HCT116 (cell line): ENCODE data around the gene PCCB.

Source experiments
- CBX3 ChIP-seq: IDR thresholded peaks from 2 replicates; pipeline ENCODE4 v1.6.1; 2012; ENCODE audit warnings: low read depth
- CEBPB ChIP-seq: IDR thresholded peaks from 2 replicates; pipeline ENCODE4 v1.6.1; 2012; ENCODE audit warnings: low read depth
- EZH2 ChIP-seq: fragments of 200-600 bp; sonication (generic); IDR thresholded peaks from 2 replicates; pipeline ENCODE4 v1.6.1; 2017; ENCODE audit warnings: antibody characterized with exemption, mixed run types
- EZH2phosphoT487 ChIP-seq: fragments of 200-600 bp; IDR thresholded peaks from 2 replicates; pipeline ENCODE4 v1.6.1; 2018; ENCODE audit warnings: antibody characterized with exemption, borderline replicate concordance
- POLR2A ChIP-seq: IDR thresholded peaks from 2 replicates; pipeline ENCODE4 v1.7.0; 2011; ENCODE audit warnings: borderline replicate concordance; ENCODE audit not compliant: insufficient read depth, insufficient read length; ENCODE audit errors: extremely low read depth
- POLR2AphosphoS5 ChIP-seq: IDR thresholded peaks from 2 replicates; pipeline ENCODE4 v1.6.1; 2011; ENCODE audit warnings: mild to moderate bottlenecking, low read depth, low read length, moderate library complexity
- RAD21 ChIP-seq: IDR thresholded peaks from 2 replicates; pipeline ENCODE4 v1.6.1; 2012; ENCODE audit warnings: low read depth, mild to moderate bottlenecking
- SIN3A ChIP-seq: IDR thresholded peaks from 2 replicates; pipeline ENCODE4 v1.6.1; 2012; ENCODE audit warnings: low read depth
- TCF7L2 ChIP-seq: IDR thresholded peaks from 2 replicates; pipeline ENCODE4 v1.7.0; 2011; ENCODE audit warnings: borderline replicate concordance, inconsistent platforms; ENCODE audit not compliant: insufficient read depth, insufficient read length; ENCODE audit errors: extremely low read depth
- YY1 ChIP-seq: IDR thresholded peaks from 2 replicates; pipeline ENCODE4 v1.6.1; 2011; ENCODE audit warnings: low read length, low read depth, moderate library complexity, mild to moderate bottlenecking; ENCODE audit not compliant: insufficient replicate concordance; ENCODE audit errors: extremely low read depth
- ZNF274 ChIP-seq: fragments of 200-500 bp; sonication (Bioruptor generic); IDR thresholded peaks from 2 replicates; pipeline ENCODE4 v1.6.1; 2014; ENCODE audit warnings: mild to moderate bottlenecking, low read depth, low read length, inconsistent platforms
- TF ChIP-seq, protein P1 (sequence below), 3 experiments: fragments of 200-600 bp in 1 of 3; sonication (generic) in 1 of 3; IDR thresholded peaks in 2 of 3; conservative IDR thresholded peaks in 1 of 3; 2 replicates each; pipeline ENCODE4 v1.5.1; 2012 to 2017; ENCODE audit warnings: low read depth in 2 of 3, low read length in 2 of 3, antibody characterized with exemption in 1 of 3, borderline replicate concordance in 1 of 3, control low read depth in 1 of 3, mild to moderate bottlenecking in 1 of 3, mixed read lengths in 1 of 3, mixed run types in 1 of 3, moderate library complexity in 1 of 3; ENCODE audit not compliant: insufficient read depth in 1 of 3
- TF ChIP-seq, protein P2 (sequence below): IDR thresholded peaks from 2 replicates; pipeline ENCODE4 v1.6.1; 2012
- TF ChIP-seq, protein P3 (sequence below): IDR thresholded peaks from 2 replicates; pipeline ENCODE4 v1.6.1; 2011; ENCODE audit warnings: mild to moderate bottlenecking, low read length, moderate library complexity; ENCODE audit not compliant: insufficient replicate concordance; ENCODE audit errors: extremely low read depth

DNA sequence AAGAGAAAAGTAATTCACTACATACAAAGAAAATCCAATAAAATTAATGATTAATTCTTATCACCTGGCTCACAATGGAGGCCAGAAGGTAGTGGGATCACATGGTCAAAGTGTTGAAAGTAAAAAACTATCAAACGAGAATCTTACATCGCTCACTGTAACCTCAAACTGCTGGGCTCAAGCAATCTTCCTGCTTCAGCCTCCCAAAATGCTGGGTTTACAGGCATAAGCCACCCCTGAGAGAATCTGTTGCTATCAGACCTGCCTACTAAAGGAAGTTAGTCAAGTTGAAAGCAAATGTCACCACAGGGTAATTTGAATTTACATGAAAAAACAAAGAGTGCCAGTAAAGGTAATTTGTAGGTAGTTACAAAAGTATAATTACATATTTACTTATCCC lies 103.3 kb downstream of the PCCB start:
- TF ChIP-seq EZH2: no peak
- TF ChIP-seq, protein P1, sequence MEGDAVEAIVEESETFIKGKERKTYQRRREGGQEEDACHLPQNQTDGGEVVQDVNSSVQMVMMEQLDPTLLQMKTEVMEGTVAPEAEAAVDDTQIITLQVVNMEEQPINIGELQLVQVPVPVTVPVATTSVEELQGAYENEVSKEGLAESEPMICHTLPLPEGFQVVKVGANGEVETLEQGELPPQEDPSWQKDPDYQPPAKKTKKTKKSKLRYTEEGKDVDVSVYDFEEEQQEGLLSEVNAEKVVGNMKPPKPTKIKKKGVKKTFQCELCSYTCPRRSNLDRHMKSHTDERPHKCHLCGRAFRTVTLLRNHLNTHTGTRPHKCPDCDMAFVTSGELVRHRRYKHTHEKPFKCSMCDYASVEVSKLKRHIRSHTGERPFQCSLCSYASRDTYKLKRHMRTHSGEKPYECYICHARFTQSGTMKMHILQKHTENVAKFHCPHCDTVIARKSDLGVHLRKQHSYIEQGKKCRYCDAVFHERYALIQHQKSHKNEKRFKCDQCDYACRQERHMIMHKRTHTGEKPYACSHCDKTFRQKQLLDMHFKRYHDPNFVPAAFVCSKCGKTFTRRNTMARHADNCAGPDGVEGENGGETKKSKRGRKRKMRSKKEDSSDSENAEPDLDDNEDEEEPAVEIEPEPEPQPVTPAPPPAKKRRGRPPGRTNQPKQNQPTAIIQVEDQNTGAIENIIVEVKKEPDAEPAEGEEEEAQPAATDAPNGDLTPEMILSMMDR (IDR thresholded peaks at IDR 0.05 in 2 of 3, conservative IDR thresholded peaks at IDR 0.05 in 1 of 3; ENCODE audit: borderline replicate concordance in 1 of 3, insufficient read depth in 1 of 3, low read depth in 2 of 3, low read length in 2 of 3): no peak
- no peak for TF ChIP-seq POLR2A
- no peak for TF ChIP-seq SIN3A
- TF ChIP-seq, protein P2, sequence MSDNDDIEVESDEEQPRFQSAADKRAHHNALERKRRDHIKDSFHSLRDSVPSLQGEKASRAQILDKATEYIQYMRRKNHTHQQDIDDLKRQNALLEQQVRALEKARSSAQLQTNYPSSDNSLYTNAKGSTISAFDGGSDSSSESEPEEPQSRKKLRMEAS: no peak
- no peak for TF ChIP-seq CEBPB
- TF ChIP-seq RAD21: no peak
- no peak for TF ChIP-seq ZNF274
- TF ChIP-seq POLR2AphosphoS5: no peak
- TF ChIP-seq, protein P3, sequence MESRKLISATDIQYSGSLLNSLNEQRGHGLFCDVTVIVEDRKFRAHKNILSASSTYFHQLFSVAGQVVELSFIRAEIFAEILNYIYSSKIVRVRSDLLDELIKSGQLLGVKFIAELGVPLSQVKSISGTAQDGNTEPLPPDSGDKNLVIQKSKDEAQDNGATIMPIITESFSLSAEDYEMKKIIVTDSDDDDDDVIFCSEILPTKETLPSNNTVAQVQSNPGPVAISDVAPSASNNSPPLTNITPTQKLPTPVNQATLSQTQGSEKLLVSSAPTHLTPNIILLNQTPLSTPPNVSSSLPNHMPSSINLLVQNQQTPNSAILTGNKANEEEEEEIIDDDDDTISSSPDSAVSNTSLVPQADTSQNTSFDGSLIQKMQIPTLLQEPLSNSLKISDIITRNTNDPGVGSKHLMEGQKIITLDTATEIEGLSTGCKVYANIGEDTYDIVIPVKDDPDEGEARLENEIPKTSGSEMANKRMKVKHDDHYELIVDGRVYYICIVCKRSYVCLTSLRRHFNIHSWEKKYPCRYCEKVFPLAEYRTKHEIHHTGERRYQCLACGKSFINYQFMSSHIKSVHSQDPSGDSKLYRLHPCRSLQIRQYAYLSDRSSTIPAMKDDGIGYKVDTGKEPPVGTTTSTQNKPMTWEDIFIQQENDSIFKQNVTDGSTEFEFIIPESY: no peak
- TF ChIP-seq CBX3: no peak
- TF ChIP-seq EZH2phosphoT487: no peak
- no peak for TF ChIP-seq TCF7L2
- no peak for TF ChIP-seq YY1
